GM12878 (cell line): ENCODE data around the gene HSPA12B. TPM values are rescaled to one million over a fixed set of nuclear protein-coding genes. Genes with fewer than 3 reads are reported as not detected.

ENCODE experiments used
- ATAC-seq: fragments of 200-7000 bp; cut with Tn5 transposase; 3 replicates; pipeline ENCODE4 v1.9.1; 2020; ENCODE audit warnings: mild to moderate bottlenecking, moderate library complexity
- BruUV-seq: library from RNA; stranded (reverse); fragments of 400-500 nt; replicated peaks from 2 replicates; lab custom pipeline; 2021; lab: Mats Ljungman, UMichigan
- CTCF ChIA-PET: fragments of 300-600 bp; sonication (Branson Sonifier 250); formaldehyde crosslinking; extraction: SDS; loops from one replicate; lab custom pipeline; 2021; ENCODE audit warnings: inconsistent platforms; lab: Yijun Ruan, JAX
- POLR2A ChIA-PET: fragments of 350-600 bp; formaldehyde crosslinking; extraction: SDS; loops from one replicate; lab custom pipeline; 2021; ENCODE audit warnings: inconsistent platforms; lab: Charles Lee
- RAD21 ChIA-PET: fragments of 300-600 bp; sonication (Branson Sonifier 250); formaldehyde crosslinking; loops from one replicate; lab custom pipeline; 2023; ENCODE audit warnings: antibody characterized with exemption; ENCODE audit not compliant: unreplicated experiment; lab: Charles Lee
- SMC1A ChIA-PET: fragments of 300-600 bp; sonication (Branson Sonifier 250); formaldehyde crosslinking; loops from one replicate; lab custom pipeline; 2023; ENCODE audit not compliant: unreplicated experiment, uncharacterized antibody; lab: Charles Lee
- DNase-seq: peaks from one replicate; pipeline ENCODE4 v3.0.0-alpha.2; 2011; ENCODE audit warnings: low read depth, low spot score
- FAIRE-seq: peaks from 3 replicates; lab custom pipeline; 2011; peaks lifted over from hg19 to GRCh38; lab: Jason Lieb, UNC
- H2AFZ ChIP-seq: 2 replicates; pipeline ENCODE4 v1.6.0; 2011; ENCODE audit warnings: low read depth, low read length, control low read depth; ENCODE audit not compliant: control insufficient read depth
- H3K27ac ChIP-seq: 2 replicates; pipeline ENCODE4 v1.5.1; 2011; ENCODE audit warnings: control low read depth; ENCODE audit not compliant: control insufficient read depth, insufficient read depth
- H3K27me3 ChIP-seq, 2 experiments: replicated peaks in 1 of 2; 2 replicates each; pipeline versions ENCODE4 v1.6.0 to v1.6.1; 2011; ENCODE audit warnings: low read length in 1 of 2; ENCODE audit not compliant: control insufficient read depth in 2 of 2, insufficient read depth in 2 of 2
- H3K36me3 ChIP-seq, 2 experiments: 2 replicates each; pipeline ENCODE4 v1.5.1; 2011; ENCODE audit warnings: low read length in 1 of 2; ENCODE audit not compliant: control insufficient read depth in 2 of 2, insufficient read depth in 2 of 2
- H3K4me1 ChIP-seq: 2 replicates; pipeline ENCODE4 v1.6.1; 2011; ENCODE audit warnings: mild to moderate bottlenecking, low read length, moderate library complexity, mixed read lengths; ENCODE audit not compliant: control insufficient read depth, insufficient read depth
- H3K4me2 ChIP-seq: 2 replicates; pipeline ENCODE4 v1.6.0; 2011; ENCODE audit warnings: control low read depth; ENCODE audit not compliant: control insufficient read depth, insufficient read depth
- H3K4me3 ChIP-seq: fragments of 200-600 bp; sonication (generic); 2 replicates; pipeline ENCODE4 v1.5.1; 2016
- H3K79me2 ChIP-seq: 2 replicates; pipeline ENCODE4 v1.6.0; 2011; ENCODE audit warnings: low read length; ENCODE audit not compliant: control insufficient read depth, insufficient read depth
- H3K9ac ChIP-seq: 2 replicates; pipeline ENCODE4 v1.8.0; 2011; ENCODE audit warnings: low read length, control low read depth, mixed read lengths; ENCODE audit not compliant: control insufficient read depth, insufficient read depth
- H3K9me3 ChIP-seq: replicated peaks from 3 replicates; pipeline ENCODE4 v1.5.1; 2011; ENCODE audit warnings: mild to moderate bottlenecking, low read length; ENCODE audit not compliant: control insufficient read depth, insufficient read depth
- H4K20me1 ChIP-seq: 2 replicates; pipeline ENCODE4 v1.6.0; 2011; ENCODE audit not compliant: control insufficient read depth, insufficient read depth
- ATF2 ChIP-seq: IDR thresholded peaks from 2 replicates; pipeline ENCODE4 v1.6.1; 2012; ENCODE audit warnings: low read length, inconsistent platforms
- CHD4 ChIP-seq: fragments of 200-600 bp; sonication (generic); IDR thresholded peaks from 2 replicates; pipeline ENCODE4 v1.6.1; 2016; ENCODE audit warnings: mild to moderate bottlenecking
- DPF2 ChIP-seq: fragments of 450-650 bp; IDR thresholded peaks from 2 replicates; pipeline ENCODE4 v1.6.1; 2017; ENCODE audit warnings: mild to moderate bottlenecking
- E2F8 ChIP-seq: fragments of 450-650 bp; IDR thresholded peaks from 2 replicates; pipeline ENCODE4 v1.6.1; 2018; ENCODE audit warnings: mild to moderate bottlenecking, low read depth, moderate library complexity; ENCODE audit not compliant: partially characterized antibody
- MLLT1 ChIP-seq: fragments of 450-650 bp; IDR thresholded peaks from 2 replicates; pipeline ENCODE4 v1.6.1; 2016; ENCODE audit warnings: mild to moderate bottlenecking
- MYB ChIP-seq: fragments of 150-350 bp; IDR thresholded peaks from 2 replicates; pipeline ENCODE4 v1.6.1; 2014; ENCODE audit warnings: mild to moderate bottlenecking, low read depth, low read length, borderline replicate concordance
- NFXL1 ChIP-seq: fragments of 450-650 bp; IDR thresholded peaks from 2 replicates; pipeline ENCODE4 v1.6.1; 2017; ENCODE audit warnings: antibody characterized with exemption, mild to moderate bottlenecking, borderline replicate concordance
- SMAD5 ChIP-seq: IDR thresholded peaks from 2 replicates; pipeline ENCODE4 v1.6.1; 2016; ENCODE audit warnings: antibody characterized with exemption, low read depth
- SPI1 ChIP-seq: IDR thresholded peaks from 2 replicates; pipeline ENCODE4 v1.6.1; 2011; ENCODE audit warnings: low read depth, mild to moderate bottlenecking, low read length, moderate library complexity, borderline replicate concordance; ENCODE audit not compliant: insufficient read depth
- STAT3 ChIP-seq: IDR thresholded peaks from 2 replicates; pipeline ENCODE4 v1.6.1; 2011; ENCODE audit warnings: low read depth, low read length, improper control_type of control experiment
- SUPT20H ChIP-seq: IDR thresholded peaks from 2 replicates; pipeline ENCODE4 v1.6.1; 2011; ENCODE audit warnings: low read depth, mild to moderate bottlenecking, low read length, moderate library complexity, borderline replicate concordance; ENCODE audit not compliant: control insufficient read depth
- WGBS: methylation state at CpG from one replicate; pipeline ENCODE4 v1.1.6; 2016; ENCODE audit warnings: low lambda C conversion rate; ENCODE audit not compliant: insufficient replicate concordance, insufficient coverage; ENCODE audit errors: missing lambda C conversion rate; 5-methylcytosine and 5-hydroxymethylcytosine counted together
- in situ Hi-C: fragments of 300-500 bp; cut with MboI; formaldehyde crosslinking; loops from 9 replicates; pipeline ENCODE4 v1.14.3; 2018; ENCODE audit warnings: mixed read lengths
- intact Hi-C: fragments of 100-400 bp; cut with micrococcal nuclease; formaldehyde crosslinking; loops from one replicate; pipeline ENCODE4 v1.14.2; 2022; ENCODE audit not compliant: unreplicated experiment
- polyA plus RNA-seq, 11 experiments: library from polyadenylated mRNA; depleted of rRNA in 4 of 11; unstranded in 6 of 11; stranded (reverse) in 5 of 11; fragments of >200 nt; fragmentation: Nextera tagmentation in 4 of 11; fragmentation: Illumina TruSeq in 1 of 11; extraction: Ambion mirVana in 4 of 11; extraction: Trizol in 1 of 11; gene quantifications; 1 replicate in 1 of 11; 2 replicates in 10 of 11; pipeline versions ENCODE4 v1.2.1 to v1.2.3, GENCODE V29; 2011 to 2016; ENCODE audit warnings: inconsistent platforms in 2 of 11, missing spikeins in 2 of 11, low read depth in 1 of 11
- total RNA-seq, 4 experiments: library from RNA; depleted of rRNA in 3 of 4; stranded (reverse); fragments of >200 nt in 3 of 4; fragmentation: Illumina TruSeq in 1 of 4; extraction: Trizol in 1 of 4; gene quantifications; 2 replicates each; pipeline versions ENCODE4 v1.2.1 to v1.2.3, GENCODE V29; 2013 to 2021
- TF ChIP-seq, protein P1 (sequence below): fragments of 450-650 bp; conservative IDR thresholded peaks from 2 replicates; pipeline ENCODE4 v1.6.1; 2017; ENCODE audit warnings: mild to moderate bottlenecking, moderate library complexity

Gene HSPA12B
- total and polyA plus RNA-seq, 10 of the 15 experiments (the other 5 are each of a cell fraction or from before 2014, with no cell fraction given), result 0.08 TPM; not detected in 9

GRCh38 chr20:3747471-3747870, 15.0 kb downstream of the HSPA12B start:
- ChIA-PET CTCF (interaction anchor here (1.2 to 1.5 kb wide), 3 partner anchors 9 to 71 kb away, joined by 3 to 7 read pairs (median 4); partner anchors contain the start of gene ADISSP), POLR2A (interaction anchor here (0.6 kb wide), 1 partner anchor 85 kb away, joined by 7 read pairs; no protein-coding TSS in a partner anchor), SMC1A (interaction anchor here (1.5 kb wide), 1 partner anchor 10 kb away, joined by 6 read pairs; no protein-coding TSS in a partner anchor), RAD21 (no interaction called here)
- Histone ChIP-seq H2AFZ (no peak overlapping the region), H3K27ac (no peak overlapping the region), H3K27me3 (no peaks in the 10 kb centered on the region), H4K20me1 (no peaks in the 10 kb centered on the region), H3K36me3 (no peaks in the 10 kb centered on the region), H3K9me3 (no peaks in the 10 kb centered on the region), H3K4me2 (no peak overlapping the region), H3K4me1 (no peaks in the 10 kb centered on the region), H3K79me2 (no peaks in the 10 kb centered on the region), H3K4me3 (no peak overlapping the region), H3K9ac (no peak overlapping the region)
- in situ Hi-C loops (no loop called here), intact Hi-C loops (no loop called here)
- WGBS, result 0% methylated on average over 2 of the region's 2 CpGs
- no peak for ATAC-seq
- DNase-seq, result no peak
- FAIRE-seq, result no peak
- no peak for TF ChIP-seq CHD4
- TF ChIP-seq NFXL1, result no peak
- no peak for TF ChIP-seq SMAD5
- TF ChIP-seq STAT3, result no peak
- TF ChIP-seq E2F8, result no peak
- no peak for TF ChIP-seq SUPT20H
- no peak for TF ChIP-seq MYB
- no peak for TF ChIP-seq ATF2
- no peak for TF ChIP-seq MLLT1
- TF ChIP-seq SPI1, result no peak
- TF ChIP-seq DPF2, result no peak
- TF ChIP-seq, protein P1, sequence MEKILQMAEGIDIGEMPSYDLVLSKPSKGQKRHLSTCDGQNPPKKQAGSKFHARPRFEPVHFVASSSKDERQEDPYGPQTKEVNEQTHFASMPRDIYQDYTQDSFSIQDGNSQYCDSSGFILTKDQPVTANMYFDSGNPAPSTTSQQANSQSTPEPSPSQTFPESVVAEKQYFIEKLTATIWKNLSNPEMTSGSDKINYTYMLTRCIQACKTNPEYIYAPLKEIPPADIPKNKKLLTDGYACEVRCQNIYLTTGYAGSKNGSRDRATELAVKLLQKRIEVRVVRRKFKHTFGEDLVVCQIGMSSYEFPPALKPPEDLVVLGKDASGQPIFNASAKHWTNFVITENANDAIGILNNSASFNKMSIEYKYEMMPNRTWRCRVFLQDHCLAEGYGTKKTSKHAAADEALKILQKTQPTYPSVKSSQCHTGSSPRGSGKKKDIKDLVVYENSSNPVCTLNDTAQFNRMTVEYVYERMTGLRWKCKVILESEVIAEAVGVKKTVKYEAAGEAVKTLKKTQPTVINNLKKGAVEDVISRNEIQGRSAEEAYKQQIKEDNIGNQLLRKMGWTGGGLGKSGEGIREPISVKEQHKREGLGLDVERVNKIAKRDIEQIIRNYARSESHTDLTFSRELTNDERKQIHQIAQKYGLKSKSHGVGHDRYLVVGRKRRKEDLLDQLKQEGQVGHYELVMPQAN, result no peak
- no TSS peak for BruUV-seq
